B cell (primary cell): ENCODE results near the gene SUCLG2. TPM values are rescaled to one million over a fixed set of nuclear protein-coding genes. Genes with fewer than 3 reads are reported as not detected.

Experiments used
- ATAC-seq: fragments of 200-7000 bp; cut with Tn5 transposase; one replicate; pipeline ENCODE4 v1.10.0; 2021; ENCODE audit warnings: low read depth, mild to moderate bottlenecking, moderate number of reproducible peaks, moderate library complexity
- CTCF ChIA-PET: fragments of 350-600 bp; sonication (Branson Sonifier 250); formaldehyde crosslinking; loops from one replicate; lab custom pipeline; 2021; ENCODE audit warnings: antibody characterized with exemption, inconsistent platforms; lab: Charles Lee
- POLR2A ChIA-PET: fragments of 350-600 bp; sonication (Branson Sonifier 250); formaldehyde crosslinking; loops from one replicate; lab custom pipeline; 2021; ENCODE audit warnings: antibody characterized with exemption; lab: Charles Lee
- DNase-seq: peaks from one replicate; pipeline ENCODE4 v3.0.0; 2013
- H2AFZ ChIP-seq: 2 replicates; pipeline ENCODE4 v1.6.1; 2012; ENCODE audit warnings: mild to moderate bottlenecking, low read depth, low read length; ENCODE audit not compliant: insufficient read depth, poor library complexity, severe bottlenecking
- H3K27ac ChIP-seq, 2 donors: 1 replicate in 1 of 2; 2 replicates in 1 of 2; pipeline ENCODE4 v1.5.1; 2012 to 2013; ENCODE audit warnings: low read length in 2 of 2, mild to moderate bottlenecking in 2 of 2, moderate library complexity in 1 of 2
- H3K27me3 ChIP-seq, 4 experiments: fragments of 200-600 bp in 1 of 4; sonication (generic) in 1 of 4; replicated peaks in 1 of 4; 1 replicate in 2 of 4; 2 replicates in 2 of 4; pipeline versions ENCODE4 v1.6.1 to v1.7.0; 2013 to 2016; ENCODE audit warnings: low read length in 3 of 4, mild to moderate bottlenecking in 2 of 4, mixed read lengths in 1 of 4, moderate library complexity in 1 of 4; ENCODE audit not compliant: insufficient read depth in 4 of 4, control insufficient read depth in 3 of 4; ENCODE audit errors: control extremely low read depth in 1 of 4
- H3K36me3 ChIP-seq, 2 experiments: replicated peaks in 1 of 2; 1 replicate in 1 of 2; 2 replicates in 1 of 2; pipeline versions ENCODE4 v1.6.1 to v1.7.1; 2013; ENCODE audit warnings: low read length in 1 of 2; ENCODE audit not compliant: insufficient read depth in 2 of 2, control insufficient read depth in 1 of 2; ENCODE audit errors: control extremely low read depth in 1 of 2, extremely low read depth in 1 of 2
- H3K4me1 ChIP-seq, 2 donors: fragments of 200-600 bp in 1 of 2; sonication (generic) in 1 of 2; 1 replicate in 1 of 2; 2 replicates in 1 of 2; pipeline versions ENCODE4 v1.5.1 to v1.6.1; 2013 to 2017; ENCODE audit warnings: low read length in 2 of 2; ENCODE audit not compliant: control insufficient read depth in 2 of 2, insufficient read depth in 2 of 2
- H3K4me2 ChIP-seq: replicated peaks from 2 replicates; pipeline ENCODE3; 2012; ENCODE audit warnings: mild to moderate bottlenecking, low read depth, low read length; ENCODE audit not compliant: poor library complexity, severe bottlenecking
- H3K4me3 ChIP-seq, 5 experiments: fragments of 200-600 bp in 1 of 5; sonication (generic) in 1 of 5; 1 replicate in 3 of 5; 2 replicates in 2 of 5; pipeline versions ENCODE4 v1.5.1 to v1.7.0; 2011 to 2016; ENCODE audit warnings: low read length in 4 of 5, mild to moderate bottlenecking in 4 of 5, low read depth in 2 of 5, control low read depth in 1 of 5, moderate library complexity in 1 of 5; ENCODE audit not compliant: insufficient read depth in 1 of 5; ENCODE audit errors: control extremely low read depth in 1 of 5, extremely low read depth in 1 of 5
- H3K79me2 ChIP-seq: fragments of 200-600 bp; sonication (generic); one replicate; pipeline ENCODE4 v1.6.0; 2016; ENCODE audit warnings: low read length; ENCODE audit not compliant: control insufficient read depth, insufficient read depth
- H3K9ac ChIP-seq: fragments of 200-600 bp; sonication (generic); 2 replicates; pipeline ENCODE4 v1.6.1; 2017; ENCODE audit warnings: mild to moderate bottlenecking, low read length, moderate library complexity
- H3K9me3 ChIP-seq, 3 donors: one replicate each; pipeline versions ENCODE4 v1.6.1 to v1.7.1; 2013; ENCODE audit warnings: low read length in 2 of 3; ENCODE audit not compliant: control insufficient read depth in 2 of 3, insufficient read depth in 1 of 3; ENCODE audit errors: control extremely low read depth in 1 of 3
- H4K20me1 ChIP-seq: 2 replicates; pipeline ENCODE4 v1.6.0; 2012; ENCODE audit warnings: mild to moderate bottlenecking, low read length; ENCODE audit not compliant: insufficient read depth, control insufficient read depth, poor library complexity, severe bottlenecking
- H3K27ac Mint-ChIP-seq: one replicate; pipeline ENCODE4 v1.8.0; 2021; ENCODE audit warnings: mixed read lengths
- H3K27me3 Mint-ChIP-seq: one replicate; pipeline ENCODE4 v1.8.0; 2021; ENCODE audit warnings: mixed read lengths
- H3K4me1 Mint-ChIP-seq: one replicate; pipeline ENCODE4 v1.8.0; 2021; ENCODE audit warnings: mixed read lengths
- H3K4me3 Mint-ChIP-seq: one replicate; pipeline ENCODE4 v1.8.0; 2021; ENCODE audit warnings: mixed read lengths
- H3K9me3 Mint-ChIP-seq: one replicate; pipeline ENCODE4 v1.8.0; 2022; ENCODE audit warnings: mixed read lengths; ENCODE audit not compliant: insufficient read depth
- CTCF ChIP-seq: fragments of 200-600 bp; IDR thresholded peaks from one replicate; pipeline ENCODE4 v1.8.0; 2022; ENCODE audit warnings: antibody characterized with exemption, mild to moderate bottlenecking
- EZH2 ChIP-seq: IDR thresholded peaks from 2 replicates; pipeline ENCODE4 v1.6.1; 2012; ENCODE audit warnings: borderline replicate concordance, low read depth, mild to moderate bottlenecking, moderate library complexity, low read length; ENCODE audit not compliant: insufficient read depth, poor library complexity, severe bottlenecking
- WGBS: methylation state at CpG from one replicate; pipeline ENCODE4 v1.1.5; 2013; ENCODE audit warnings: missing lambda C conversion rate; ENCODE audit not compliant: insufficient coverage; 5-methylcytosine and 5-hydroxymethylcytosine counted together
- intact Hi-C: fragments of 100-400 bp; cut with micrococcal nuclease; formaldehyde crosslinking; loops from one replicate; pipeline ENCODE4 v1.10.0; 2022
- polyA plus RNA-seq: library from polyadenylated mRNA; depleted of rRNA; stranded (reverse); fragments of >200 nt; gene quantifications from 2 replicates; pipeline ENCODE4 v1.2.3, GENCODE V29; 2012
- total RNA-seq, 2 donors: library from RNA; stranded (reverse); fragments of 120-200 nt in 1 of 2; gene quantifications; 1 replicate in 1 of 2; 2 replicates in 1 of 2; pipeline versions ENCODE4 v1.2.3 to v1.2.4, GENCODE V29; 2013 to 2022

The SUCLG2 gene
- total and polyA plus RNA-seq, 2 donors (not counting 1 experiment from before 2014, with no cell fraction given) = 9.1 to 35.8 TPM

DNA sequence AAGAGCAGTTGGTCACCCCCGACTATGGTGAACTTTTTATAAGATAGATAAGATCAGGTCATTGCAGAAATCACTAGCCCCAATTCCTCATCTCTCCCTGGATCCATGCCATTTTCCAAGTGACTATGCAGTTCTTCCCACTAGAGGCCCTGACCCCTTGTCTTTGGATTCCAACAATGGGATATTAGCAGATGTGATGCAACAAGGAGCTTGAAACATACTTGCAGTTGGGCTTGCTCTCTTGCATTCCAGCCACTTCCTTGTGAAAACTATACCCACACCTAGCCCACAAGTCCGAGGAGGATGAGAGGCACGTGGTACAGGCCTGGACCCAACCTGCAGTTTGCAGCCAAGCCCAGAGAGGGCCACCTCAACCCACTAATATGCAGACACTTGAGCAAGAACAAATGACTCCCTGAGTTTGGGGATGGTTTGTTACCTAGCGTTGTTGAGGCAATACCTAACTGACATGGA is 60.6 kb downstream of the SUCLG2 start:
- Mint-ChIP-seq H3K4me1 (peaks cover 9% of the 10 kb centered on the region), H3K4me3 (no peak overlapping the region), H3K9me3 (peaks cover 3% of the 10 kb centered on the region), H3K27ac (no peak overlapping the region), H3K27me3 (no peaks in the 10 kb centered on the region)
- H3K9ac ChIP-seq = no peak overlapping the region
- WGBS = 100% methylated on average over 1 of the region's 4 CpGs
- ChIA-PET POLR2A (no interaction called here), CTCF (interaction anchor here (0.9 kb wide), 1 partner anchor 18 kb away, joined by 3 read pairs; no protein-coding TSS in a partner anchor)
- H3K27ac ChIP-seq = no peak overlapping the region
- no peak overlapping the region for H3K4me2 ChIP-seq
- H3K36me3 ChIP-seq = peaks cover 0 to 21% of the 10 kb centered on the region in 2 experiments
- intact Hi-C loops = loop anchor here (5.0 kb wide), 1 partner anchor 199 kb away; no protein-coding TSS in a partner anchor
- no peak overlapping the region for H2AFZ ChIP-seq
- H4K20me1 ChIP-seq = peaks cover 7% of the 10 kb centered on the region
- H3K4me3 ChIP-seq = no peak overlapping the region
- peaks cover 43% of the 10 kb centered on the region for H3K79me2 ChIP-seq
- TF ChIP-seq CTCF (no peak), EZH2 (no peak)
- no peak for DNase-seq
- no peaks in the 10 kb centered on the region for H3K4me1 ChIP-seq
- no peaks in the 10 kb centered on the region for H3K27me3 ChIP-seq
- no peaks in the 10 kb centered on the region for H3K9me3 ChIP-seq
- ATAC-seq = no peak

GRCh38 chr3:67592057-67592456 is 62.4 kb downstream of the SUCLG2 start:
- H3K9me3 Mint-ChIP-seq = peaks cover 3% of the 10 kb centered on the region
- POLR2A ChIA-PET = no interaction called here
- intact Hi-C loops = loop anchor here (5.0 kb wide), 1 partner anchor 200 kb away; no protein-coding TSS in a partner anchor

More at GRCh38 chr3:67592057-67592456, 62.4 kb downstream of the SUCLG2 start:
- Mint-ChIP-seq H3K27ac (no peak overlapping the region), H3K4me1 (peaks cover 9% of the 10 kb centered on the region), H3K4me3 (no peak overlapping the region), H3K27me3 (no peaks in the 10 kb centered on the region)
- no peaks in the 10 kb centered on the region for H3K4me1 ChIP-seq
- no peak overlapping the region for H3K9ac ChIP-seq
- H3K27me3 ChIP-seq = no peaks in the 10 kb centered on the region
- H3K4me2 ChIP-seq = no peak overlapping the region
- peaks cover 38% of the 10 kb centered on the region for H3K79me2 ChIP-seq
- no peaks in the 10 kb centered on the region for H3K9me3 ChIP-seq
- no peak for TF ChIP-seq EZH2
- no peak for TF ChIP-seq CTCF
- CTCF ChIA-PET = no interaction called here
- ATAC-seq = no peak
- no peak overlapping the region for H3K27ac ChIP-seq
- H4K20me1 ChIP-seq = peaks cover 11% of the 10 kb centered on the region
- no peak overlapping the region for H3K4me3 ChIP-seq
- no peak overlapping the region for H2AFZ ChIP-seq
- DNase-seq = no peak
- H3K36me3 ChIP-seq = peaks cover 0 to 18% of the 10 kb centered on the region in 2 experiments
